Transverse colon (tissue), 4 donors: ENCODE results near the gene TBC1D12. TPM values are rescaled to one million over a fixed set of nuclear protein-coding genes. Genes with fewer than 3 reads are reported as not detected.

ENCODE experiments used
- DNase-seq: peaks from one replicate; pipeline ENCODE4 v3.0.0-alpha.2; 2019
- H3K27ac ChIP-seq, 4 donors: fragments of 200-600 bp; sonication (generic); 2 replicates each; pipeline ENCODE4 v1.5.1; 2016 to 2018; ENCODE audit warnings: inconsistent platforms in 4 of 4
- H3K27me3 ChIP-seq: fragments of 200-600 bp; sonication (generic); 2 replicates; pipeline ENCODE4 v1.5.1; 2017; ENCODE audit warnings: inconsistent platforms
- H3K36me3 ChIP-seq, 4 donors: fragments of 200-600 bp; sonication (generic); 2 replicates each; pipeline ENCODE4 v1.5.1; 2017 to 2019; ENCODE audit warnings: inconsistent platforms in 4 of 4
- H3K4me1 ChIP-seq, 4 donors: fragments of 200-600 bp; sonication (generic); 2 replicates each; pipeline ENCODE4 v1.5.1; 2017 to 2020; ENCODE audit warnings: inconsistent platforms in 4 of 4
- H3K4me3 ChIP-seq, 4 donors: fragments of 200-600 bp; sonication (generic); 1 replicate in 1 of 4; 2 replicates in 3 of 4; pipeline versions ENCODE4 v1.5.1 to v1.6.1; 2017 to 2019; ENCODE audit warnings: inconsistent platforms in 4 of 4
- H3K9me3 ChIP-seq, 2 donors: fragments of 200-600 bp; sonication (generic); 2 replicates each; pipeline ENCODE4 v1.5.1; 2017 to 2019; ENCODE audit warnings: inconsistent platforms in 2 of 2
- EP300 ChIP-seq: sonication (generic); formaldehyde crosslinking; IDR thresholded peaks from one replicate; pipeline ENCODE4 v1.6.1; 2017; ENCODE audit warnings: antibody characterized with exemption, low read depth
- POLR2A ChIP-seq: fragments of 450-650 bp; IDR thresholded peaks from one replicate; pipeline ENCODE4 v1.6.1; 2016; ENCODE audit warnings: antibody characterized with exemption, mild to moderate bottlenecking, moderate library complexity
- POLR2AphosphoS5 ChIP-seq, 3 donors: sonication (generic); formaldehyde crosslinking; IDR thresholded peaks; one replicate each; pipeline ENCODE4 v1.6.1; 2016; ENCODE audit warnings: antibody characterized with exemption in 3 of 3
- WGBS, 2 donors: methylation state at CpG; one replicate each; pipeline ENCODE4 v1.1.5; 2018; ENCODE audit warnings: low coverage in 1 of 2; 5-methylcytosine and 5-hydroxymethylcytosine counted together
- in situ Hi-C, 4 donors: fragments of 200-750 bp; cut with MboI; loops; one replicate each; pipeline versions ENCODE4 v1.15.0 to v1.15.1; 2017; ENCODE audit warnings: low sequenced_read_pairs in 3 of 4, low pct_ligation_motif_present in 1 of 4, low pct_unique_long_range_greater_than_20kb in 1 of 4
- intact Hi-C: fragments of 100-400 bp; cut with DNase I; formaldehyde crosslinking; loops from one replicate; pipeline ENCODE4 v1.15.1; 2023; ENCODE audit warnings: low total_unique reads
- total RNA-seq, 4 donors: library from RNA; depleted of rRNA; stranded (reverse); fragments of >200 nt; gene quantifications; one replicate each; pipeline ENCODE4 v1.1.0, GENCODE V29; 2016
- TF ChIP-seq, protein P1 (sequence below), 5 experiments: fragments of 200-600 bp in 3 of 5; fragments of 450-650 bp in 2 of 5; sonication (generic) in 3 of 5; IDR thresholded peaks; 1 replicate in 2 of 5; 2 replicates in 3 of 5; pipeline ENCODE4 v1.5.1; 2016 to 2017; ENCODE audit warnings: antibody characterized with exemption in 5 of 5, inconsistent platforms in 3 of 5, mild to moderate bottlenecking in 2 of 5, moderate library complexity in 1 of 5

Gene TBC1D12
- total RNA-seq, 4 donors from 2014 or later, result 27.2 to 58.0 (median 38.0) TPM

DNA sequence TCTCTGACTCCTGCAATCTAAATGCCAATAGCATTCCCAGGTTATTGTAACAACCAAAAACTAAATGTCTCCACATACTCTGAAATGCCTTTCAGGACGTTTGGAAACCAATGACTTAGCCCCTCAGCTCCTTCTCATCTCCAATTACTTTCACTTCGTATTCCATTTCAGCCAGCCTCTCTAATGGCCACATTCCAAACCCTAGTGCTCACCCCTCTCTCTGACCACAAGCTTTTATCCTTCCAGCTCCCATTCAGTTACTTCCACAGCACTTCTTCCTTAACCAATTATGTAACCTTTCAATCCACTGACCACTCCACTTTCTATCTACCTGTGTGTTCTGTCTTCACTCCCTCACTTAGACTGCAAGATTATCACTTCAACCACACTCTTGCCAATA, 43.9 kb upstream of the TBC1D12 start:
- Histone ChIP-seq H3K9me3 (no peaks in the 10 kb centered on the region), H3K4me1 (peaks cover 9 to 22% (median 15%) of the 10 kb centered on the region in 4 donors), H3K27me3 (no peaks in the 10 kb centered on the region), H3K36me3 (peaks cover 0 to 25% (median 3%) of the 10 kb centered on the region in 4 donors), H3K4me3 (no peak overlapping the region), H3K27ac (no peak overlapping the region)
- intact Hi-C loops, result no loop called here
- WGBS, 2 donors, result 63 to 67% methylated on average over 2 of the region's 2 CpGs
- in situ Hi-C loops, result no loop called here
- TF ChIP-seq POLR2A, result no peak
- TF ChIP-seq, protein P1, sequence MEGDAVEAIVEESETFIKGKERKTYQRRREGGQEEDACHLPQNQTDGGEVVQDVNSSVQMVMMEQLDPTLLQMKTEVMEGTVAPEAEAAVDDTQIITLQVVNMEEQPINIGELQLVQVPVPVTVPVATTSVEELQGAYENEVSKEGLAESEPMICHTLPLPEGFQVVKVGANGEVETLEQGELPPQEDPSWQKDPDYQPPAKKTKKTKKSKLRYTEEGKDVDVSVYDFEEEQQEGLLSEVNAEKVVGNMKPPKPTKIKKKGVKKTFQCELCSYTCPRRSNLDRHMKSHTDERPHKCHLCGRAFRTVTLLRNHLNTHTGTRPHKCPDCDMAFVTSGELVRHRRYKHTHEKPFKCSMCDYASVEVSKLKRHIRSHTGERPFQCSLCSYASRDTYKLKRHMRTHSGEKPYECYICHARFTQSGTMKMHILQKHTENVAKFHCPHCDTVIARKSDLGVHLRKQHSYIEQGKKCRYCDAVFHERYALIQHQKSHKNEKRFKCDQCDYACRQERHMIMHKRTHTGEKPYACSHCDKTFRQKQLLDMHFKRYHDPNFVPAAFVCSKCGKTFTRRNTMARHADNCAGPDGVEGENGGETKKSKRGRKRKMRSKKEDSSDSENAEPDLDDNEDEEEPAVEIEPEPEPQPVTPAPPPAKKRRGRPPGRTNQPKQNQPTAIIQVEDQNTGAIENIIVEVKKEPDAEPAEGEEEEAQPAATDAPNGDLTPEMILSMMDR (IDR thresholded peaks at IDR 0.05), result no peak
- no peak for TF ChIP-seq POLR2AphosphoS5 (IDR thresholded peaks at IDR 0.05)
- TF ChIP-seq EP300, result no peak
- DNase-seq, result no peak

DNA sequence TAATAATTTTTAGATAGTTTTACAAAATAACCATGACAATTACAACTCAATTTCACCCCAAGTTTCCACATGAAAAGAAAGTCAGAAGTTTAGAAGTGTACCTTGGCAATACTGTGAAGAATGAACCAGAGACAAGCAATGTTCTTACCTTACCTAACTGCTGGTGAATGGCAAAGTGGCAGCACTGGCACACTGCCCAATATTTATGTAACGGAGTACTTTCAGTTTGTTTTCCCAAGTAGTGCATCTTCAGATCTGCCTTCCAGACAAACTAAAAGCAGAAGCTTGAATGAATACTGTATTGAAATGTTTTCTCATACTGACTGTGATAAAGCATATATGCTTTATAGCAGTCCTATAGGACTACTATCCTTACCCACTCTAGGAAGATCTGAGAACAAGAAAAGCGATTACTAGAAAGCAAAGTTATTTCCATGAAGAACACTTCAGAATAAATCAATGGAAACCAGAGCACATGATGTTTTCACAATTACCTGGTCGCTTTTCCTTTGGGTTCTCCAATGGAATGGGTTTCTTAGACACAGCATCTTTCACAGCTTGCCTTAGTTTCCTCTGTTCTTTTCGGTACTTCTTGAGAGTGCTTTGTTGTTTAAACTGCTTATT, 41.1 kb upstream of the TBC1D12 start:
- peak overlapping the region in 1 of 4 donors; percentile 1 for H3K4me3 ChIP-seq
- in situ Hi-C loops, result no loop called here
- intact Hi-C loops, result loop anchor here (10.0 kb wide), 1 partner anchor 84 kb away; no protein-coding TSS in a partner anchor

DNA sequence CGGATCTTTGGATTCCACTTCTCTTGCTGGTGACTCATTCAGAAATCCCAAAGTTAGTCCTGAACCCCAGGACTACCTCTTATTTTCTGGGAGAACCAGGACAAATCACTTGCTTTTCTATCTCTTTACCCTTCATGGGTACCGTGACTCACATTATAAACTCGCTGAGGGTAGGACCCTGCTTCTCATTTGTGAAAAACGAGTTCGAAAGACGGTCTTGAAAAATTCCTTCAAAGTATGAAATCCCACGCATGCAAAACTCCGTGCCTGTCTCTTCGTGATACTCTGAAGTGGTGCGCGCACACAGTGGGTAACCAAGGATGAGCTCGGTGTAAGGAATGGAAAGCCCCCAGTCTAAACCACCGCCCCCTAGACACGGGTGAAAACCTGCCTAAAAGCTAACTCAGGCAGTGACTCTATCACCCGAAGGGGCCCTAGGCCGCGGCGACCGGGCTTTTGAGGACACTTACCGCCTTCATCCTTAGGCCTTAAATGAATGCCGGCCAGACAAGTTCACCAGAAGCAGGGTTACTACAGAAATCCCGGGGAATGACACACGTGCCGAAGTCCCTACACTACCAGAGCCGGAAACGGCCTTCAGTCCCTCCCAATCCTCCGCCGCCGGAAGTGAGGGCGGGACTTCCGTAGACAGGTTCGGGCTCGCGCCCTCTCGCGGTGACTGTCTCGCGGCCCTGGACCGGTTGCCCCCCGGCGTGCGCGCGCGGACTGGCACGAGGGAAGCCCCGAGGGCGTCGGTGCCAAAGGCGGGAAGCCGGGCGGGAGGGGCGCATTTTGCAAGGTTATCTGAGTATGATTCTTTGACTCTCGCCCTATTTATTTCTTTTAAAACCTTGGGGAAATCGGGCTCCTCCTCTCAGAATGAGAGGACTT, 39.7 kb upstream of the TBC1D12 start, which contains the start of gene NOC3L:
TSS of gene NOC3L (minus strand) at position 580 of the 891 bp plus-strand sequence. CDS start at position 479, 101 bp downstream.
- intact Hi-C loops, result loop anchor here (10.0 kb wide), 1 partner anchor 82 kb away; no protein-coding TSS in a partner anchor
- Histone ChIP-seq H3K9me3 (no peaks in the 10 kb centered on the region), H3K4me3 (peak within 1 kb of the TSS; percentile 35 to 78 (median 55)), H3K36me3 (peaks cover 0 to 2% (median 0%) of the 10 kb centered on the region in 4 donors), H3K27me3 (no peaks in the 10 kb centered on the region), H3K4me1 (peaks cover 9 to 22% (median 15%) of the 10 kb centered on the region in 4 donors), H3K27ac (peak within 1 kb of the TSS; percentile 75 to 83 (median 78))
- DNase-seq, result peak; percentile 98
- 0 to 1% methylated on average over 8 to 43 of the region's 55 CpGs for WGBS, 2 donors
- TF ChIP-seq, protein P1 (IDR thresholded peaks at IDR 0.05), result peak; percentile 79 to 93 (median 90)
- TF ChIP-seq POLR2AphosphoS5 (IDR thresholded peaks at IDR 0.05), result peak; percentile 50 to 81 (median 55)
- TF ChIP-seq EP300, result no peak
- peak; percentile 19 for TF ChIP-seq POLR2A
- in situ Hi-C loops, result no loop called here

More for the DNA sequence above, 41.1 kb upstream of the TBC1D12 start:
- no peak overlapping the region for H3K27ac ChIP-seq
- peaks cover 0 to 13% (median 0%) of the 10 kb centered on the region in 4 donors for H3K36me3 ChIP-seq
- H3K9me3 ChIP-seq, result no peaks in the 10 kb centered on the region
- H3K27me3 ChIP-seq, result no peaks in the 10 kb centered on the region
- TF ChIP-seq EP300 (no peak), POLR2AphosphoS5 (IDR thresholded peaks at IDR 0.05) (no peak), POLR2A (no peak)
- TF ChIP-seq, protein P1 (IDR thresholded peaks at IDR 0.05), result no peak
- WGBS, 2 donors, result 64 to 70% methylated on average over 4 of the region's 4 CpGs
- peaks cover 9 to 22% (median 15%) of the 10 kb centered on the region in 4 donors for H3K4me1 ChIP-seq
- peak; percentile 26 for DNase-seq

DNA sequence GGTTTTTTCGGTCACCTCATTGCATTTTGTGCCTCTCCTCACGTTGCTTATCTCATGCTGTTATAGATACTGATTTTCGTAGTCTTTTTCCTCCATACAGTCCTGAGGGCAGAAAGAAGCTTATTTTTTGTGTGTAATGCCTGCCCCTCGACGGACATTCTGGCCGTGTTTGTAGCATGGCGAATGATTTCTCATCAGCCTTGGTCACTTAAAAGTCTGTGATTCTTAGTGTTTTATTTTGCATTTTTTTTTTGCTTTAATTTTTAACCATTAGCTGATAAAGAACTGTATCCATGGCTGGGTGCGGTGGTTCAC, 39.1 kb upstream of the TBC1D12 start:
- in situ Hi-C loops, result no loop called here
- TF ChIP-seq EP300 (no peak), POLR2A (no peak)
- TF ChIP-seq, protein P1 (IDR thresholded peaks at IDR 0.05), result peak in 3 of 5 experiments; percentile 5 to 15 (median 6)
- intact Hi-C loops, result loop anchor here (10.0 kb wide), 1 partner anchor 82 kb away; no protein-coding TSS in a partner anchor
- H3K4me1 ChIP-seq, result peaks cover 9 to 22% (median 15%) of the 10 kb centered on the region in 4 donors
- H3K9me3 ChIP-seq, result no peaks in the 10 kb centered on the region
- WGBS, 2 donors, result 30 to 44% methylated on average over 7 to 8 of the region's 8 CpGs
- H3K27ac ChIP-seq, result peak overlapping the region; percentile 75 to 83 (median 78)
- peak overlapping the region in 3 of 4 donors; percentile 49 to 78 (median 61) for H3K4me3 ChIP-seq
- no peaks in the 10 kb centered on the region for H3K27me3 ChIP-seq
- DNase-seq, result no peak
- H3K36me3 ChIP-seq, result no peaks in the 10 kb centered on the region
